SK-N-SH treated with all-trans-retinoic acid at 6 μM for 48 hours (cell line): ENCODE data around the gene KLF11.

Experiments used
- ARNTL ChIP-seq: fragments of 450-650 bp; formaldehyde crosslinking; IDR thresholded peaks from 2 replicates; pipeline ENCODE4 v1.5.0; 2020; ENCODE audit warnings: low read depth, mild to moderate bottlenecking, moderate library complexity, borderline replicate concordance
- CREB5 ChIP-seq: fragments of 250-450 bp; sonication (Bioruptor Pico); IDR thresholded peaks from 2 replicates; pipeline ENCODE4 v1.5.1; 2020; ENCODE audit warnings: low read depth, mild to moderate bottlenecking, moderate library complexity
- ESRRG ChIP-seq: fragments of 250-450 bp; sonication (Bioruptor Pico); IDR thresholded peaks from 2 replicates; pipeline ENCODE4 v1.6.1; 2021; ENCODE audit warnings: mild to moderate bottlenecking
- GLIS3 ChIP-seq: fragments of 250-450 bp; sonication (Bioruptor Pico); IDR thresholded peaks from 2 replicates; pipeline ENCODE4 v1.5.0; 2020; ENCODE audit warnings: mild to moderate bottlenecking, moderate library complexity
- OSR1 ChIP-seq: fragments of 250-450 bp; sonication (Bioruptor Pico); IDR thresholded peaks from 2 replicates; pipeline ENCODE4 v1.8.0; 2022; ENCODE audit warnings: moderate library complexity, mild to moderate bottlenecking, inconsistent platforms
- PATZ1 ChIP-seq: fragments of 250-450 bp; sonication (Bioruptor Pico); IDR thresholded peaks from 2 replicates; pipeline ENCODE4 v1.8.0; 2020; ENCODE audit warnings: mild to moderate bottlenecking, moderate library complexity, borderline replicate concordance
- POU6F1 ChIP-seq: fragments of 250-450 bp; sonication (Bioruptor Pico); IDR thresholded peaks from 2 replicates; pipeline ENCODE4 v1.8.0; 2021; ENCODE audit warnings: low read depth, mild to moderate bottlenecking, moderate library complexity, borderline replicate concordance
- RARB ChIP-seq: fragments of 250-450 bp; sonication (Bioruptor Pico); IDR thresholded peaks from 2 replicates; pipeline ENCODE4 v1.8.0; 2021; ENCODE audit warnings: mild to moderate bottlenecking, moderate library complexity
- ZC3H10 ChIP-seq: fragments of 250-450 bp; sonication (Bioruptor Pico); IDR thresholded peaks from 2 replicates; pipeline ENCODE4 v1.5.1; 2021; ENCODE audit warnings: mild to moderate bottlenecking, moderate library complexity
- ZNF8 ChIP-seq: fragments of 450-650 bp; formaldehyde crosslinking; IDR thresholded peaks from 2 replicates; pipeline ENCODE4 v1.5.0; 2020; ENCODE audit warnings: mild to moderate bottlenecking, moderate library complexity

GRCh38 chr2:10006236-10007161 is 36.9 kb upstream of the KLF11 start:
- TF ChIP-seq RARB (CRISPR knock-in tag) (no peak), GLIS3 (CRISPR knock-in tag) (no peak), CREB5 (CRISPR knock-in tag) (no peak), PATZ1 (CRISPR knock-in tag) (no peak), ZNF8 (CRISPR knock-in tag) (no peak), OSR1 (CRISPR knock-in tag) (no peak), ARNTL (no peak), ESRRG (no peak), POU6F1 (CRISPR knock-in tag) (no peak), ZC3H10 (no peak)
